ENCODE data around the gene TMIGD3.
"Not testable (repeated sequence)": the region's sequence is repeated elsewhere in the genome, so short reads cannot be mapped to it uniquely, and the experiment has no call there.

The TMIGD3 gene

DNA sequence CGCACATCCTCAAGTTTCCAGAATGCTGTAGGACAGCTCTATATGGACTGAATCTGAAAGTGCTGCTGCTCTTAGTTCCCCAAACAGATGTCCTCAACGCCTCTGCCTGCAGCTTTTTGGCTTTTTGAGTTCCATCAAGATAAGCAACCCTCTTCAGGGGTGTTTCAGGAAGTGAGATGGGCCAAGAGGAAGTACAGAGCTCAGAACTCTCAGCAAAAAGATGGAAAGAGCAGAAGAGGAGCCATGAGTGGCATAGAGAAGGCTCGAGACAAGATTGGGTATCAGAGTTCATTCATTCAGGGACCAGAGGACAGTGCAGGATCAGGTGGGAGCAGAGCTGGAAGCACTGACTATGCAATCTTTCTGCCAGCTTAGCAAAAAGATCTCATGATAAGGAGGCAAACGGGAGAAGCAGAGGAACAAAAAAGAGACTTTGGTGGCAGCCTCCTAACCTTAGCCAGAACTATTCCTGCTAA, at the start of gene TMIGD3, which contains the start of gene ADORA3:
TMIGD3 (minus strand) TSS at position 49 of the 476 bp plus-strand sequence. CDS start 279 bp downstream, outside the sequence.
ADORA3 (minus strand) TSS at position 49 of the 476 bp plus-strand sequence. CDS start 279 bp downstream, outside the sequence.
- in situ Hi-C loops (cut with MboI; ENCODE audit: low sequenced_read_pairs) = no loop called here

DNA sequence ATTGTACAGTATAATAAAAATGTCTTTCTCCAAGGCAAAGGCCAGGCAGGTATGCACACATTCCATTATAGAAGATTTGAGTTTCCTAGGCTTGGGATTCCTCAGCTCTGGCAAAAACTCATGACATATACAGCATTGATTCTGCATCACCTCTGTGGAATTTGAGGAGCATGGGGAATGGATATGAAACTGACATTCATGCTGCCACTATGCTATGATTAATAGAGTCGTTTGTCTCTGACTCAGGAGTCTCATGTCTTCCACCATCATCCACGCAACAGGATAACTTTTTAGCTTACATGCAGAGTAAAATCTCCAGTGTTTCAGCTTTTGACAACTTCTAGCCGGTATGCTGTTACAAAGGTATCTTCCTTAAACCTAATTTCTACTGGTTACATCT, 49.8 kb upstream of the TMIGD3 start:
- in situ Hi-C loops (cut with MboI; ENCODE audit: low sequenced_read_pairs) = no loop called here

DNA sequence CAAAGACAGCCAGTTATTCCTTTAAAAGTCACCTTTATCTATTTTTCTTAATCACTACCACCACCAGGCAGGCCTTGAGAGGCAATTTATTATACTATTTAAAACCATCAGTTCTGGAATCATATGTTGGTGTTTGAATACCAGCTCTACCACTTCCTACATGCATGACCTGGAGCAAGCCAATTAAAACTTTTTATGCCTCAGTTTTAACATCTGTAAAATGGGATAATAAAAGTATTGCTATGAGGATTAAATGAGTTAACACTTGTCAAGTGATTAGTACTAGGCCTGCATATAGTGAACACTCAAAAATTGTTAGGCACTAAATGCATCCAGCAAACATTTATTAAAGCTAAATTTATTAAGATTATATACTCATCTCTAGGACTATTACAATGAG, 49.2 kb upstream of the TMIGD3 start:
- in situ Hi-C loops (cut with MboI; ENCODE audit: low sequenced_read_pairs) = no loop called here

DNA sequence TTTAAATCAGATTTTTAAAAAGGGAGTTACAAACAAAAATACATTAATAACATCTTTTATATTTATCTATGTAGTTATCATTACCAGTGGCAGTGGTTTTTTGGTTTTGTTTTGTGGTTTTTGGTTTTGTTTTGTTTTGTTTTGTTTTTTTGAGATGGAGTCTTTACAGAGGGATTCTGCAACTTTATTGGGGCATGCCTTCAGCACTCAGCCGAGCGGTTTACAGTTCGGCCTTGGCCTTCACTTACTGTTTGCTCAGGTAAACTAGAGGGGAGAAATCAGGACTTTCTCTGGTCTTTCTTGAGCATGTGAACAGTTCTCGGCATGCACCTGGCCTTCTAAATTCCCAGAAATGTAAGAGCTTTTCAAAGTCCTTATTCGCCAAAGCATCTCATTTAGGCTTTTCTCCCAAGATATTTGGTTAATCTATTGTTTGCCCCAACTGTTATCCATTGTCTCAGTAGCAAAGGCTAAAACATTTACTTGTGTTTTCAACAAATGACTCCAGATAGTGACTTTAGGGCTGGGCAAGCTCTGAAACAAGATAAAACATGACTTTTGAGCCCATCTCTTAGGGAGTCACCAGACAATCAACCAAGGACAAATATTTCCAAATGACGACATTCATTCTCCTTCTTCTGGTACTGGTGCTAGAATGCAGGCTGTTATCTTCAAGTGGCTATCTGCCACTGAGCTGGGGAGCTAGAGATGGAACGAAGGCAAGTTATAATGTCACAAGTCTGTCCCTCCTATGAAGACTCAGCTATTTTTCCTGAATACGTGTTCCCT, 48.4 kb upstream of the TMIGD3 start:
- in situ Hi-C loops (cut with MboI; ENCODE audit: low sequenced_read_pairs) = no loop called here

DNA sequence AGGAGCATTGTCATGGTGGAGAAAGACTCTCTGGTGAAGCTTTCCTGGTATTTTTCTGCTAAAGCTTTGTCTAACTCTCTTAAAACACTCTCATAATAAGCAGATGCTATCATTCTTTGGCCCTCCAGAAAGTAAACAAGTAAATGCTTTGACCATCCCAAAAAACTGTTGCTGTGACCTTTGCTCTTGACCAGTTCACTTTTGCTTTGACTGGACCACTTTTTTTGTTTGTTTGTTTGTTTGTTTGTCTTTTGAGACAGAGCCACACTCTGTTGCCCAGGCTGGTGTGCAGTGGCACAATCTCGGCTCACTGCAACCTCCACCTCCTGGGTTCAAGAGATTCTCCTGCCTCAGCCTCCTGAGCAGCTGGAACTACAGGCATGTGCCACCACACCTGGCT, 44.4 kb upstream of the TMIGD3 start:
- in situ Hi-C loops (cut with MboI; ENCODE audit: low sequenced_read_pairs) = not testable (repeated sequence)

DNA sequence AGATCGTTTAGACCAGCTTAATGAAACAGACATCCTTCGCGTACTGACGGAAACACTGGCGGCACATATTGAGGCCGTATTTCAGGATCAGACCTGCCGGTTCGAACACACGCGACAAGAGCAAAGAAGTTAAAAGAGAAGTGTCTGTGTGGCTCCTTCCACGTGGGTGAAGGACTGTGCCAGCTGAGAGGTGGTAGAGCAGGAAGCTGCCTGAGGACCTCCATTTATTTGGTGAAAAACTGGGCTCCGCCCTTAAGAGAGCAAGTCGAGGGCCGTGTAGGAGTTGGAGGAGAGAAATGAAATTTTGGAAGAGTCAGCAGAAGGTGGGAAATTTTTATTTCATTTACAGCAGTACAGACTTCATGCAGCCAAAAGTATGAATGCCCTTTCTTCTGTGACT, 38.8 kb upstream of the TMIGD3 start:
- in situ Hi-C loops (cut with MboI; ENCODE audit: low sequenced_read_pairs) = no loop called here

DNA sequence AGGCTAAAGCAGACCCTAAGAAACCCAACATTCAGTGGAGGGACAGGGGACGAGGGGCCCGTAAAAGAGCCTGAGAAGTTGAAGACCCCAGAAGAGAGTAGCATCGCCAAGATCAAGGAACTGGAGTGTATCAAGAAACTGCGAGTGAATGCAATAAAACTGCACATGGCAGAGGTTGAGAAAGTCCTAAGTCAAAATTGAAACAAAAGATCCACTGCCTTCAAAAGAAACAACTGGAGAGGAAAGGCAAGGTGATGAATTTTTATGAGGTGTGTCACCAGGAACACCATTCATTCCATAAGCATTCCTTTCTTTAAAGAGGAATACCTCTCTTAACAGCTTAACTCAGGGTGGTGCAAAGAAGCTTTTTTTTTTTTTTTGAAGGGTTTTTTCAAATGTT, 38.3 kb upstream of the TMIGD3 start:
- in situ Hi-C loops (cut with MboI; ENCODE audit: low sequenced_read_pairs) = no loop called here

DNA sequence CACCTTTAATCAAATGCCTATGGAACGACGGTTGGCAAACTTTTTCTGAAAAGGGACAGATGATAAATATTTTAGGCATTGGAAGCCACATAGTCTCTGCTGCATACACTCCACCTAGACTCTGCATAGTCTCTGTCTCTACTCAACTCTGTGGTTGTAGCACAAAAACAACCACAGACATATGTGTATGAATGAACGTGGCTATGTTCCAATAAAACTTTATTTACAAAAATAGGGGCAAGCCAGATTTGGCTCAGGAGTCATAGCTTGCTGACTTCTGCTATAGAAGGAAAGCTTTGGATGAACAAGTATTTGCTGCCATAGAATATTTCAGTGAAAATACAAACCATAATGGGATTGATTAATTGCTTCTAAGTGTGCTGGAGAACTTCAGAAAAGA, 37.5 kb upstream of the TMIGD3 start:
- in situ Hi-C loops (cut with MboI; ENCODE audit: low sequenced_read_pairs) = no loop called here

DNA sequence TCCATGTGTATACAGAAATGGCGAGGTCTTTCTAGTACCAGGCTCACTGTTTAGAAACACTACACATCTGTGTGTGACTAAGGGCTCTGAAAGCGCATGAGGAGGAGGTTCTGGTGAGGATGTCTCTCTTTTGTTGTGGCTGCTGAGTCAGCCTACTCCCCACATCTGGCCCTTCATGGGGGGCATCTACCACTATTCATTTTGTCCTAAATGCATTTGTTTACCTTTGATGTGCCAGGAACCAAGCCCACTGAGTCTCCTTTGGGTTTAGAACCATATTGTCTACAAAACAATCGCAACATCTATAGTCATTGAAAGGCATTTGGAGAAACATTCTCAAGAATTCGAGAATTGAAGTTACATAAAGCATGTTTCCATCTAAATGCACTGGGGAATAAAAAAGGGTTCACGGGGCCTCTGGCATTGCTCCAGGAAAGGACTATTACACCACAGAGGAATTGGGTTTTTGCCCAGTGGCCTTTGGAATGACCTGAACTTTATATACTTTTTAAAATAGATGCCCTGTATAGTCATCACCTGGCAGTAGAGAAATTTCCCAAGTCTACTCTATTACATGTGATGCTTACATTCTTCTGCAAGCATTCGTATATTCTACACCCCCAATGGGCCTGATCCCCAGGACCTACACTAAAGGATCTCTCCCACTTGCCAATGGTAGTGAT, 35.1 kb upstream of the TMIGD3 start:
- in situ Hi-C loops (cut with MboI; ENCODE audit: low sequenced_read_pairs) = no loop called here

DNA sequence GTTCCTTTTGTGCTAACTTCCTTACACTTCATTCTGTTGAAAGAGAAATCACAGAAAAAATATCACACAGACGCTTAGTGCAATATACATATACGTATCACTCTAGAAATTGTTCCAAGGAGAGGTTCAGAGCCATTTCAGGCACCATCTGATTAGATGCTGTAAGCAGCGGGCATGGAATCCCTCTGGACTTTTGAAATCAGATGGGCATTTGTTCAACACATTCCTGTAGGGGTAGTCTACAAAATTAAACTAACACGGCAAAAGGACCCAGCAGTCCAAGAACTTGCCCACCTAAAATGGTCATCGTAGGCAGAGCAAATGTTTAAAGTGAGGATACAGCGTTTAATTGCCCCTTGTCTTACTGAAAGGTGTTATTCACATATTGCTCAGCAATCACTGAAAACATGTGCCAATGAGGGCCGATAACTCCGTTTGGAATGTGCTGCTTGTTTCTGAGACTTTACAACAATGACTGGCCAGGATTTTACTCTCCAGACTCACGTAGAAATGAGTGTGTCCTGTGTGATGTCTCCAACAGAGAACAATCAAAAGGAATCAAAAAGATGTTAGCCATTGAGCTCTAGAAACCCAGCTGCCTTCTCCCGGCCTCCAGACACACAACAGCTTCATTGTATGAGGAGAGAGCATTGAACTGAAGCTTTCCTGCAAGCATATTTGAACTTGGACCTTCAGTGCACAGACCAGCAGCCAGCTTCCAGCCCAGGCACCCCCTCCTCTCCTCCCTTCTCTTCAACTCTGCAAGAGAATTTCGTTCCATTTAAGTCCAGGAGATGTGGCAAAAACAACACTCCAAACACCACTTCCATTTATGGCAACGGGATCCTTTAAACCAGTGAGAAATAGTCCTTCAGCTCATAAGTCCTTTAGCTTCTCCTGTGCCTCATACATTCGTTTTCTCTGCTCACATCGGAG, 32.1 kb upstream of the TMIGD3 start:
- in situ Hi-C loops (cut with MboI; ENCODE audit: low sequenced_read_pairs) = no loop called here

DNA sequence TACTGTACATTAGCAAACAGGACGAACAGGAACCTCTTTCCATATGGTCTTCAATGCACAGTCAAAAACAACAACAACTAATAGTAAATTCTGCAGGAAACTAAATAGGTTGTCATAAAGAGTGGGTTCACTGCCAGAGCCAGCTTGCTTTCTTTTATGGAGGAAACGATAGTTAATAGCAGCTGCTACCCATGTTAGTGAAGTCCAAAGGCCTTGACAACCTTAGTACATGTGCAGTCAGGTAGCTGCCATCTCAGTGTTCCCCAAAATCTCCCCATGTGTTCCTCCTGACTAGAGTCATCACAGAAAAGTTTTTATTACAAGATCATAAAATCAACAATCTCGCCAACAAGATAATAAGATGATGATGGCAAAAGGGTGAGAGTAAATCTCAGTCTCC, 16.6 kb upstream of the TMIGD3 start:
- in situ Hi-C loops (cut with MboI; ENCODE audit: low sequenced_read_pairs) = no loop called here

DNA sequence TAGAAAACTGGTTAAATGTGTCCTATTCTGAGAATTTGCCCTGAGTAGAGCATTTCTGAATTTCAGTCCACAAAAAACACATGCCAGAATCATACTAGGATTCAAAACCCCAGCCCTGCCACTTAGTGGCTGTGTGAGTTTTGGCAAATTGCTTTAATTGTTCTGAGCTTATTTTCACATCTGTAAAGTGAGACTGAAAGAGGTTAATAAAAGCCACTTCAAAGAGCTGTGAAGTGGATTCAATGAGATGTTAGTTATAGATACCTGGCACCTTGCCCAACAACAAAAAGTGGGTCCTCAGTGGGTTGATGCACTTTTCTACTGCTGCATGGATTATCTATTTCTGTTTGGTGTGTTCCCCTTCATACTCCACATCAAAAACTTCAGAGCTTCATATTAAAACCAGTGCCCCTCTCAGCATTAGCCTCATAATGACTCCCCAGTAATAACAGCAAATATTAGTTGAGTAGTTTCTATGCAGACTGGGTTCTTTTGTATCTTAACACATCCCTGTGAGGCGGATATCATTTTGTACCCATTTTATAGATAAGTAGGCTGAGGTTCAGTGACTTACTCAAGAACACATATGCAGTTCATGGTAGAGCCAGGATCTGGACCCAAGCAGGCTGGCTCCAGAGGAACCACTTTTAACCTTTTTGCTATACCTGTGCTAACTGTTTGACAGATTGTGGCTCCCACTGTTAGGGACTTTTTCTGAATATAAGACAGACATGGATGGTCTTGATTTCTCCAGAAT, 14.2 kb upstream of the TMIGD3 start:
- in situ Hi-C loops (cut with MboI; ENCODE audit: low sequenced_read_pairs) = no loop called here

DNA sequence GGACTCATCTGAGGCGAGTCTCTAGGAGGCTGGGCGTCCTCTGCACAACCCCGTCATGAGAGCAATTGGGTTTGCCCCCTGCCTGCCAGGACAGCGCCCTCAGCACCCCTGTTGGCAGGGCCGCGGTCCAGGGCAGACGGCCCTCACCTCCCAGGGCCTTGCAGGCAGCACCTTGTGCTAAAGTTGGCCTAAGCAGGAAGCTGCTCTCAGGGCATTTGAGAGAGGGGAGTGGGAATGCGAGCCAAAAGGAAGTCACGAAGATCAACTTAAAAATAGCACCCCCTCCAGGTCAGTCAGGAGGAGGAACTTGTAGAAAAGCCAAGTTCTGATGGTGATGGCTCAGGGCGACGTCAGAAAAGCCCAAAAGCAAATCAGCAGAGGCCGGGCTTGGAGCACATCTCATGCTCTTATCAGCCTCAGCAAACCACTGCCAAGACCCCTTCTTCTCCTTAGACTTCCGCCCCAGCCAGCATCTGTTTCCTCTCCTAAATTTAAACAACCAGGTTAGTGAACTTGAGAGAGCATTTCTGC, 12.6 kb upstream of the TMIGD3 start:
- in situ Hi-C loops (cut with MboI; ENCODE audit: low sequenced_read_pairs) = no loop called here

DNA sequence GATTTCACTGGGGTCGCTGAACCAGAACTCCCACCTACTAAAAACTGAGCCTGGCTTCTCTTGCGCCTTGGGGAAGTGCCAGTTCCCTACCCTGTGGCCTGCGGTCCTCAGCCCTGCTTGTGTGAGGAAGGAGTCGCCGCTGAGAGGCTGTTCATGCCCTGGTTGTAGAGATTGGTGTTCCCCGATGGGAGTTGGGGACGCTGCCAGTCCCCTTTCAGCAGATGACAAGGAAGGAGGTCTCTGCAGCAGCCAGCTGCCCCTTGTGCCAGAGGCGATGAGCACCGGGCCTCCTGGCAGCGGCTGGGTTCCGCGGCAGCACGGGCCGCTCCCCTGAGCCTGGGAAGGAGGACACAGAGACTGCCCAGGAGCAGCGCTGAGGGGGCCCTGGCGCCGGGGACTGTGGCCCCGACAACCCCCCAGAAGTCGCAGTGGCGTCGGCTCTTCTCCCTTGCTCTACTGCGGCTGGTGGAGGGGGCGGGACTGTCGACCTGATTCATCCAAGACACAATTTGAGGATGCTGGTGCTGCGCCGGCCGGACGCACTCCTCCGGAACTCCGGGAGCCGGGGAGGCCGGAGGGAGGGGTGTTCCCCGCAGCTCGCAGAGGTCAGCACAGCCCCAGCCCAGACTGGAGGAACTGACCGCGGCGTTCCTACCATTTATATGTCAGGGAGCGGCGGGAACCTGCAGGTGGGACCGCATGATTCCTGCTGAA, 12.0 kb upstream of the TMIGD3 start:
- in situ Hi-C loops (cut with MboI; ENCODE audit: low sequenced_read_pairs) = no loop called here

DNA sequence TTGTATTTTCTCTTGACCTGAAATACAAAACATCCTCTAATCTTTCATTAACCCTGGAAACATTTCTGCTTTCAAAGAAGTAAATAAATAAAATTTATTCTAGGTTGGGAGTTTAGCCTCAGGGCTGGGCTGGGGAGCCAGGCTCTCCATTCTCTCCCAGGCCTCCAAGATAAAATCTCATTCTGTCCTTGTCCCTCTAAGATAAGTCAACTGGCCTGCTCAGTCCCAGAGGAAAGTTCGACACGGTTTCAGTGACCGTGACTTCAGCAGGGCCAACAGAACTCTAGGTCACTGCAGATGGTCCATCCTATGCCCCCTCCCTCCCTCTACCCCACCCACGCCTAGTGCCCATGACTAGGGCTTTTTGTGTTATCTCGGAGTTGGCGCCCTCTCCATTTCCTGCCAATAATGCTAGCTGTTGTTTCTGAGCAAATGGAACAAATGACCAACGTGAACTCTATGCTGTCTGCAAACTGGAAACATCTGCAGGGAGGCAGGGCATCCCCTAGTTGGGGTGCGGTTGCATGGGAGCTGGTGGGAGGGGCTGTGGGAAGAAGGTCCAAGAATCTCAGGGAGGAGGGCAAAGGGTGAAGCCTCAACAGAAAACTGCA, 10.1 kb upstream of the TMIGD3 start:
- in situ Hi-C loops (cut with MboI; ENCODE audit: low sequenced_read_pairs) = no loop called here

DNA sequence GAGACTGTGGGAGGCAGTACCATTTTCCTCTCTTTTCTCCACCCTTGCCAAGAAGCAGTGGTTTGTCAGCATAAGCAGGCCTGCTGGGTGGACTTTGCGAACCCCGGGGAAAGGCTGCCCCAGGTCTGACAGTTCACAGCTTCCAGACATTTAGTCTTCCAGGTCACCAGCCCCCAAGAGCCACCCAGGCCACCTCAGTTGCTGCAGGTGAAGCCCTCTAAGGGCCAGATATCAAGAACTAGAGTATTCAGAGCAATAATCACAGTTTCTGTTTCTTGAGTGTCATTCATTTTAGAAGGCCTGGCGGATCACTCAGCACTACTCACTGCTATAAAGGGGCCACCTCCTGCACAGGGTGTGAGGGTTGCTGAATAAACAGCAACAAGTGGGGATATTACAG, 9.5 kb upstream of the TMIGD3 start:
- in situ Hi-C loops (cut with MboI; ENCODE audit: low sequenced_read_pairs) = no loop called here

DNA sequence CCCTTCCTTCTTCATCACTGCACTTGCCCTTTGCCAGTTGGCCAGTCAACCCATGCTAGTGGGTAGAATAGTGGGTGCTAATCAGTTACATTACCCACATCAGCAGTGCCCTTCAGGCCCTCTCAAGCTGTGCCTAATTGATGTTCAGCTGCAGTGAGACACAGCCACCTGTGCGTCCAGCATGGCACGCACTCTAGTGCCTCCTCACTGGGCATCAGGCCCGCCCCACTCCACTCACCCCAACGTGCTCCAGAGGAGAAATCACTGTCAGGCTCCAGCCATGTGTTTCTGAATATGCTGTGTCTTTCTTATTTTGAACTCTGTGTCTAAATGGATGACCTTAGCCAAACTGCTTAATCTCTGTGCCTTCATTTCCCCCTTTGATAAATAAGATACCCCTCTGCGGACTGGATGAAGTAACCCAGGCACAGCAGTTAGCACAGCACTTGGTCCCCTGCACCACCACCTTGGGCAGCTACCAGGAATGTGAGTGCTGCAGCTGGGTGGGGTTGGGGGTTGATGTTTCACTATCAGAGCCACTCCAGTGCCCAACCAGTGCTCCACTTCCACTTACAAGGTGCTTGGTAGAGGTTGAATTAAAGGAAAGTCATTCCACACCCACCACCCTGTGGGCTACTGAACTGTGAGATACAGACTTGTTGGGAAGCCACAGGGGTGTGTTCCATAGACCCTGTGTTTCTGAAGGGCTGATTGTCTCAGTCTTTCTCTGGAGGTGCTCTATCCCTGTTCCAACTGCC, 8.9 kb upstream of the TMIGD3 start:
- in situ Hi-C loops (cut with MboI; ENCODE audit: low sequenced_read_pairs) = no loop called here

DNA sequence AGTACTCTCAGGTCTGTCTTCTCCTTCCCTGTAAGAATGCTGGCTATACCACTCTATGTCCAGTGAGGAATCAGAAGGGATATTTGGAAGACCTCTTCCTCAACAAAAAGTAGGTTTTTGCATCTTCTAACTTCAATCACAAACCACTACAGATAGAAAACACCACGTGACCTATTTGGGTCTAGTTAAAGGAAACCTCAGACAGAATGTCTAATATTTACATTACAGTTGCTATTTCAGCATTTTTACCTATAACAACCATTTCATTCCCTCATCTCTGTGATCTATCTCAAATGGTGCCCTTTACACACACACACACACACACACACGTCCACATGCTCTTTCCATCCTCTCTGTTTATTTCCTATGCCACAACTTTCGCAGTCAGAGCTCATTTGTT, 7.9 kb upstream of the TMIGD3 start:
- in situ Hi-C loops (cut with MboI; ENCODE audit: low sequenced_read_pairs) = no loop called here

Data from HL-60/S4 (cell line).